ENCODE data around the gene OR6J1.

The OR6J1 gene

GRCh38 chr14:22634233-22634900, 9.8 kb downstream of the OR6J1 start:
- no peaks in the 10 kb centered on the region for H3K36me3 ChIP-seq (ENCODE audit: control insufficient read depth in 2 of 2, insufficient read depth in 1 of 2, low read length in 2 of 2)
- POLR2A ChIA-PET = no interaction called here
- no peak overlapping the region for H3K4me3 ChIP-seq (ENCODE audit: low read depth, low read length)
- TF ChIP-seq ZNF391 (tag by site-specific recombination; IDR thresholded peaks at IDR 0.05; ENCODE audit: borderline replicate concordance, low read depth) = no peak
- no peak for TF ChIP-seq ZNF692 (tag by site-specific recombination; IDR thresholded peaks at IDR 0.05)
- TF ChIP-seq MYNN (tag by site-specific recombination; IDR thresholded peaks at IDR 0.05; ENCODE audit: borderline replicate concordance) = no peak
- no peak for TF ChIP-seq ZNF112 (tag by site-specific recombination; IDR thresholded peaks at IDR 0.05)
- TF ChIP-seq ZFP41 (tag by site-specific recombination; IDR thresholded peaks at IDR 0.05; ENCODE audit: borderline replicate concordance) = no peak
- no peak for TF ChIP-seq YY1 (tag by site-specific recombination; IDR thresholded peaks at IDR 0.05)
- no peak for TF ChIP-seq ZFP37 (tag by site-specific recombination; IDR thresholded peaks at IDR 0.05)
- no peak for TF ChIP-seq ZNF311 (tag by site-specific recombination; IDR thresholded peaks at IDR 0.05; ENCODE audit: borderline replicate concordance)
- TF ChIP-seq ZNF785 (tag by site-specific recombination; IDR thresholded peaks at IDR 0.05) = no peak
- TF ChIP-seq ZNF658 (tag by site-specific recombination; IDR thresholded peaks at IDR 0.05) = no peak
- no peak for TF ChIP-seq ZNF140 (tag by site-specific recombination; IDR thresholded peaks at IDR 0.05)
- no peak for TF ChIP-seq FEZF1 (tag by site-specific recombination; IDR thresholded peaks at IDR 0.05)
- TF ChIP-seq ZSCAN16 (tag by site-specific recombination; IDR thresholded peaks at IDR 0.05) = no peak
- no peak for TF ChIP-seq ZBTB10 (tag by site-specific recombination; IDR thresholded peaks at IDR 0.05)
- TF ChIP-seq ZNF223 (tag by site-specific recombination; IDR thresholded peaks at IDR 0.05) = no peak
- no peak for TF ChIP-seq AEBP2 (tag by site-specific recombination; IDR thresholded peaks at IDR 0.05; ENCODE audit: borderline replicate concordance)
- no peak for TF ChIP-seq GFI1B (tag by site-specific recombination; IDR thresholded peaks at IDR 0.05)
- TF ChIP-seq ZXDB (tag by site-specific recombination; IDR thresholded peaks at IDR 0.05) = no peak
- no peak for TF ChIP-seq ZNF214 (tag by site-specific recombination; IDR thresholded peaks at IDR 0.05; ENCODE audit: borderline replicate concordance)
- TF ChIP-seq ZNF121 (tag by site-specific recombination; IDR thresholded peaks at IDR 0.05) = no peak
- no peaks in the 10 kb centered on the region for H3K4me1 ChIP-seq (ENCODE audit: control insufficient read depth, insufficient read depth, low read length)
- H3K9me3 ChIP-seq (ENCODE audit: control insufficient read depth, insufficient read depth, low read depth, low read length) = no peaks in the 10 kb centered on the region
- CTCF ChIA-PET = no interaction called here
- no peak overlapping the region for H3K27ac ChIP-seq (ENCODE audit: extremely low read depth, low read depth, low read length)

- POLR2A ChIA-PET = no interaction called here
- H3K36me3 ChIP-seq (ENCODE audit: control insufficient read depth in 2 of 2, insufficient read depth in 1 of 2, low read length in 2 of 2) = no peaks in the 10 kb centered on the region
- H3K4me3 ChIP-seq (ENCODE audit: low read depth, low read length) = no peak overlapping the region
- CTCF ChIA-PET = no interaction called here
- H3K4me1 ChIP-seq (ENCODE audit: control insufficient read depth, insufficient read depth, low read length) = peaks cover 4% of the 10 kb centered on the region; the same call in 1 of the 2 replicates
- no peak overlapping the region for H3K27ac ChIP-seq (ENCODE audit: extremely low read depth, low read depth, low read length)
- H3K9me3 ChIP-seq (ENCODE audit: control insufficient read depth, insufficient read depth, low read depth, low read length) = no peaks in the 10 kb centered on the region
- TF ChIP-seq TRIM28 (IDR thresholded peaks at IDR 0.05; ENCODE audit: borderline replicate concordance, low read length) (no peak), ZBTB6 (tag by site-specific recombination; IDR thresholded peaks at IDR 0.05) (no peak), ZNF571 (tag by site-specific recombination; IDR thresholded peaks at IDR 0.05) (no peak), ZNF776 (tag by site-specific recombination; IDR thresholded peaks at IDR 0.05; ENCODE audit: borderline replicate concordance) (no peak), ZNF155 (tag by site-specific recombination; IDR thresholded peaks at IDR 0.05) (no peak), ZNF148 (tag by site-specific recombination; IDR thresholded peaks at IDR 0.05; ENCODE audit: borderline replicate concordance) (no peak), ZNF350 (tag by site-specific recombination; IDR thresholded peaks at IDR 0.05) (no peak), ZBTB21 (tag by site-specific recombination; IDR thresholded peaks at IDR 0.05) (no peak)
Observed at GRCh38 chr14:22630486-22630885, 13.7 kb downstream of the OR6J1 start.
